Stimulated activated CD4-positive, alpha-beta T cell treated with anti-CD3 and anti-CD28 coated beads, Interleukin-12 subunit alpha, Interleukin-12 subunit beta, amount 100 ng/mL, for 24 hours (primary cell): ENCODE measurements around the gene PRSS48.
"Not testable (repeated sequence)": the region's sequence is repeated elsewhere in the genome, so short reads cannot be mapped to it uniquely, and the experiment has no call there.

Experiments used
- DNase-seq, 2 experiments: peaks; one replicate each; pipeline ENCODE4 v3.0.0-alpha.2; 2020; ENCODE audit warnings: low read depth in 2 of 2

The PRSS48 gene, protein sequence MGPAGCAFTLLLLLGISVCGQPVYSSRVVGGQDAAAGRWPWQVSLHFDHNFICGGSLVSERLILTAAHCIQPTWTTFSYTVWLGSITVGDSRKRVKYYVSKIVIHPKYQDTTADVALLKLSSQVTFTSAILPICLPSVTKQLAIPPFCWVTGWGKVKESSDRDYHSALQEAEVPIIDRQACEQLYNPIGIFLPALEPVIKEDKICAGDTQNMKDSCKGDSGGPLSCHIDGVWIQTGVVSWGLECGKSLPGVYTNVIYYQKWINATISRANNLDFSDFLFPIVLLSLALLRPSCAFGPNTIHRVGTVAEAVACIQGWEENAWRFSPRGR

DNA sequence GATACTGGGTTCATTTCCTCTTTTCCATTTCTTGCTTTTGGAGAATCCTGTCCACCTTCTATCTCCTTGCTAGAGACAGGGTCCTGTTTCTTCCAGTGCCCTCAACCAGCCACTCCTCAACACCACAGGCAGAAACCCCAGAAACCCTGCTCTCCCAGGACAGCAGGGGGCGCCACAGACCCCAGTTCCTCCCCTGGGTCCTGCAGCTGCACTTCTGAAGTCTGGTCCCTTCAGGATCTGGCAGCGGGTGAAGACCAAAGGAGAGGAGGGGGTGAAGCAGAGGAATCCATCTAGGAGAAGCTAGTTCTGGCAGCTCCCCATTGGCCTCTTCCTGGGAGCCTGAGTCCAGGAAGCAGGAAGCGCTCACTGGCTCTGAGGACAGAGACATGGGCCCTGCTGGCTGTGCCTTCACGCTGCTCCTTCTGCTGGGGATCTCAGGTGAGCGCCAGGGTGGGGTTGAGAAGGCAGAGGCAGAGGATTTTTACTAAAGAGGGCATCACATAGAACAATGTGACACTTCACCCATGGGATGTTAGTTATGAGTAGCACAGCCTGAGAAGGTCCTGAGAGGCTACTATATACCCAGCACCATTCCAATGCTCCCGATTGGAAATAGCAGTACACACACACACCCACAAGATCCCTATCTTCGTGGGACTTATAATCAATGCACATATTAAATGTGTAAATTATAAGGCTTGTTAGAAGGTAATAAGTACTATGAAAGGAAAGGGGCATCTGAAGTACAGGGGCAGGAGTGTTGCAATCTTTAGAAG is at the start of gene PRSS48:
Gene PRSS48, plus strand, starts transcription at position 375 of the 776 bp plus-strand sequence. Its CDS starts 12 bp downstream, at position 387.
- DNase-seq: peak; percentile 7 to 49

DNA sequence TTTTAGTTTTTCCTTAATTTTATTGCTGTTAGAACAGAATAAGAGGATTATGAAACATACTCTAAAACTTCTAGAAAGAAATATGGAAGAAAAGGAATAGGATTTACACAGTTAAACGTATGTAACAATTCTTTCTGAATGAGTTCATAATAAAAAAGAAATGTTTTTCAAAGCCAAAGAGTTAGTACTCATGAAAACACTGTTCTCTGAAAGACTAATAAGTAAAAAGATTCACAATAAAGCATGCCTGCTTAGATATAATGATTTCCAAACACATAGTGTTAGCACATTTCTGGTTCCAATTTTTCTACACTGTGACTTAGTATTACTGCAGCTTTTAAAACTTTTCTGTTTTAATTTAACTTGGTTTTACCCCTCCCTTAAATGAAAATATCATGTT is 49.8 kb upstream of the PRSS48 start:
- no peak for DNase-seq

DNA sequence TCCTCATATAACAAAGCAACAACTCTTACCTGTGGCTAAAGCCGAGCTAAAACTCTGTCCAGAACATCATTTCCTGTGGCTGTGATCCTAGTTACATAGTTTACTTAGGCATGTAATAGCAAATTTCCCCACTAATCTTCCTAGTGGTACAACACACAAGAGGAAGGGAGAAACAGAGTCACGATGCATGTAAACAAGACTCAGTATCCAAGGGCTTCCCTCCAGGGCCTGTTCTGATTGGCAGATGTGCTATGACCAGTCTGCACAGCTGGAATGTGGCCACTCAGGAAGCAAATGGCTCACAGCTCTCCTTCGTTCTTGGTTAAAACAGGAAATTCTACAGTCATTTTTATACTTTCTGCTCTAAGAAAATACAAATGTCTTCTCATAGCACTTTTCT is 49.2 kb upstream of the PRSS48 start:
- no peak for DNase-seq

DNA sequence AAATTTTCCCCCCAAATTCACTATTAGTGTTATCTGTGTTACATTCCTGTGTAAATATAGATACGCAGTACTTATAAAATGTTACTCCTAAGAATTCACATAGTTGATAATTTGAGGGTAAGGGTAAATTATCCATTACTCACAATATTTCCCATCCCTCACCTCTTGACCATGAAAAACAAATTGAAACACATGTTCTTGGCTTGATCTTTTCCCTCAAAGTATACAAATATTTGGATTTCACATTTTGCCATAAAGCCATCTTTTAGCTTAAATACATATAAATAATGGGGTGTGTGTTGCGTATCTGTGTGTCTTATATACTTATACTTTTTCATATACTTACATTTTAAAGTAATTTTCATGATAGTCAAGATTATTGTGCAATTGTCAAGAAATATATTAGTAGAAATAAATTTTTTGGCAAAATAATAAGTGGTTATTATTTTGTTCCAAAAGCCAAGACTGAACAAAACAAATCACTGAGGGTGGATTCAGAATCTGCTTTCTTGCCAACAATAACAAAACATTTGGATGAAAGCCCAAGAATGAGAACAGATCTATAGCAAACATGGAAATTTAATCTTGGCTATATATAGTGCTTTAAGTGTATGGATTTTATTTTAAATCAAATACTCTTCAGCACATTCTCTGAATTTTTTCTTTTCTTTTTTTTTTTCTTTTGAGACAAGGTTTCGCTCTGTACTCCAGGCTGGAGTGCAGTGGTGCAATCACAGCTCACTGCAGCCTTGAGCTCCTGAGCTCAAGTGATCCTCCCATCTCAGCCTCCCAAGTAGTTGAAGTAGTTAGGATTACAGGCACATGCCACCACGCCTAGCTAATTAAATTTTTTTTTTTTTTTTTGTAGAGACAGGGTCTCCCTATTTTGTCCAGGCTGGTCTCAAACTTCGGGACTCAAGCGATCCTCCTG is 48.5 kb upstream of the PRSS48 start:
- DNase-seq: no peak

DNA sequence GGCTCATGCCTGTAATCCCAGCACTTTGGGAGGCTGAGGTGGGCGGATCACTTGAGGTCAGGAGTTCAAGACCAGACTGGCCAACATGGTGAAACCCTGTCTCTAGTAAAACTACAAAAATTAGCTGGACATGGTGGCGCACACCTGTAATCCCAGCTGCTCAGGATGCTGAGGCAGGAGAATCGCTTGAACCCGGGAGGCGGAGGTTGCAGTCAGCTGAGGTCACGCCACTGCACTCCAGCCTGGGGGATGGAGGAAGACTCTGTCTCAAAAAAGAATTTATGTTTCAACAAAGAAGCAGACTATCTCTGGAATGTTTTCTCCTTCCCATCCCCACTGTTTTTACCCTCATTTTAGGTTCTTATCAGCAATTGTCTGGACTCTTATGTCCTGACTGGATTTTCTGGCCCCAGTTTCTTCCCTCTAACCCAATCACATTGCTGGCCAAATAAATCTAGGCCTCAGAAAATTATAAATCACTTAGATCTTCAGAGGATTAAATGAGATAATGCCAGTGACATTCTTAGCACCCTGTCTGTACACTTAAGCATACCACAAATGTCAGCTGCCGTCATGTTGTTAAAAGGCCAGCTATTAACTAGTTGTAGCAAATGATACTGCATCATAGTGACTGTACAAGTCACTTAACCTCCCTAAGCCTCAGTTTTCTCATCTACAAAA is 44.9 kb upstream of the PRSS48 start:
- DNase-seq: no peak

DNA sequence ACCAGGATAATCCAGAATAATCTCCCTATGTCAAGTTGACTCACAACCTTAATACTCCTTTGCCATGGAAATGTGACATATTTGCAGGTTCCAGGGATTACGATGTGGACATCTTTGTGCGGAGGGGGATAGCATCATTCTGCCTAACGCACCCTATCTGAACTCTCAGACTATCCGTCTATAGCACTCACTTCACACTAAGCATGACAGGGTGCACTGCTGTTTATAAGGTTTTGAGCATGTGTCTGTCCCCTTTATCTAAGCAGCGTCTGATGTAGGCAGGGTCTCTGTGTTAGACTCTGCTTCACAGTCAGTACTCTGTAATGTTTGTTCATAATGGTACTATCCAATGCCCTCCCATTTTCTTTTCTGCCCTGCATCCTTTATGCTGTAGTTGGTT is 43.4 kb upstream of the PRSS48 start:
- no peak for DNase-seq

DNA sequence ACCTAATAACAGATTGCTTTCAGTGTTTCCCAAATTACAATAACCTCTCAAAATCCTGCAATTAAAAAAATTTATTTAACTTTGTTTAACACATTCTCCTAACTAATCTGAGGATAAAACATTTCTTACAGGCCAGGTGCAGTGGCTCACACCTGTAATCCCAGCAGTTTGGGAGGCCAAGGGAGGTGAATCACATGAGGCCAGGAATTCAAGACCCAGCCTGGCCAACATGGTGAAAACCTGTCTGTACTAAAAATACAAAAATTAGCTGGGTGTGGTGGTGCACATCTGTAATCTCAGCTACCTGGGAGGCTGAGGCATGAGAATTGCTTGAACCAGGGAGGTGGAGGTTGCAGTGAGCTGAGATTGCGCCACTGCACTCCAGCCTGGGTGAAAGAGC is 41.6 kb upstream of the PRSS48 start:
- DNase-seq: not testable (repeated sequence)

DNA sequence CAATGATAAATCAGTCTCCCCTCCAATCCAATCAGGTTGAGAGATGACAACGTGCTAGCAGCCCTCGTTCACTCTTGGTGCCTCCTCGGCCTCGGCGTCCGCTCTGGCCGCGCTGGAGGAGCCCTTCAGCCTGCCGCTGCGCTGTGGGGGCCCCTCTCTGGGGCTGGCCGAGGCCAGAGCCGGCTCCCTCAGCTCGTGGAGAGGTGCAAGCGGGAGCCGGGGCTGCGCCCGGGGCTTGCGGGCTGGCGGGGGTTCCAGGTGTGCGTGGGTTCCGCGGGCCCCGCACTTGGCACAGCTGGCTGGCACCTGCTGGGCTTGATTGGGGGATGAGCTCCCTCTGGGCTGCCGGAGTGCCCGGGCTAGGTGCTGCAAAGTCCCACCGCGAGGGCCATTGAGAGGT is 40.9 kb upstream of the PRSS48 start:
- DNase-seq: no peak

DNA sequence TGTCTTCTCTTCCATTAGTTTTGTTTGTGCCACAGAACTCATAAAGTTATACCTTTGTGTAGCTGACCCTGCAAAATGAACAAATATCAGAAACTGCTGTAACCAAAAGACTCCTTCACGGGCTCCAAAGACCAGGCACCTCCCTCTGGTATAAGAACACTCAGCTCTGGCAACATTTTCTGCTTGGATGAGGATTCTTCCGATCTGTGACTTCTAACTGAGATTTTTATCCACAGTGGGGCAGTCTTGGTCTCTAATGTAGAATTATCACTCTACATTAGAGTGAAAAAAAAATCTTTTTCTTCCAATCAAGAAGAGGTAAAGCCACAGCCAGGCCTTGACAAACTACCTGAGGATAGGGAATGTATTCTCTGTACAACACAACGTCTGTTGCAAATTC is 38.5 kb upstream of the PRSS48 start:
- no peak for DNase-seq

DNA sequence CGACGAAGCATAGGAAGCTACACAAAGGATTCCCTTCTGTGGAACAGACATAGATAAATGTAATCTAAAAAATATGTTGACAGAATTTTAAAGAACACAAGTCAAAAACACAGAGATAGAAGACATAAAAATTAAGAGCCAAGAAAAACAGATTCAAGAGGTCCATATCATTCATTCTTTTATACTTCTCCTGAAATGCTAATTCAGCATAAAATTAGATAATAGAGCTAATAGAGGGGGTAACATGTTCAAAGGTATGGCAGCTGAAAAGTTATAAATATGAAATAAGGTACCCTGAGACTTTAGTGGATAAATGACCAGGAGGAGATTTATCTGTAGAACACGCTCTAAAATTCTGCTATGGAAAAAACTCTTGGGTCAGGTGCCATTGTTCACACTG is 37.4 kb upstream of the PRSS48 start:
- no peak for DNase-seq

DNA sequence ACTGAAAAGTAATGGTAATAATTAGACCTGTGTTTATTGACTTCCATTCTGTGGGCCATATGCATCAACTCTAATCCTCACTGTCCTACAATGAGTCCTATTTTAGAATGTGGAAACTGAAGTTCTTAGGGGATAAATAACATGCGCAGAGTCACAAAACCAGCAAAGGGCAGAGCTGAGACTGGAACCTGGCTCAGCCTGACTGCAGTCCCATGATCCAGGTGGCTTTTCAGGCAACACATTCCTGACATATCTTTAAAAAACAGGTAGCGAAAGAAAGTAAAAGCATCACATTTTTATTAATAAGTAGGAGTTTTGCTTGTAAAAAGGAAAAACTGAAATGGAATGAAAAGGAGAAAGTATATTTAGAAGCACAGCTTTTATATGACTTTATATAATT is 34.7 kb upstream of the PRSS48 start:
- DNase-seq: no peak

DNA sequence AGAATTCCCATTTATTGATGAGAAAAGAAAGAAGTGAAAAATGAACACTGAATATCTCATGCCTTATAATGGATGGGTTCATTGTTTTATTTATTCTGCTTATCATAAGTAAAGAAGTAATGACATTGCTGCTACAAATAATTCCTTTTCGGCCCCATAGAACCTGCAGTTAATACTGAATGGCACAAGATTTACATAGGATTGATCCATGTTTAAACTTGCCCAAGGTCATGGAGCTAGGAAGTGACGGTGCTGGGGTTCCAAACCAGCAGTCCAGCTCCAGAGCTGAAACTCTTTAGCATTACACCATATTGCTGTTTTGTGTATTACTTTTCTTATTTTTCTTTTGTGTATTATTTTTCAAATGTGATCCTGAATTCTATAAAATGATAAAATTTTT is 30.2 kb upstream of the PRSS48 start:
- DNase-seq: no peak

DNA sequence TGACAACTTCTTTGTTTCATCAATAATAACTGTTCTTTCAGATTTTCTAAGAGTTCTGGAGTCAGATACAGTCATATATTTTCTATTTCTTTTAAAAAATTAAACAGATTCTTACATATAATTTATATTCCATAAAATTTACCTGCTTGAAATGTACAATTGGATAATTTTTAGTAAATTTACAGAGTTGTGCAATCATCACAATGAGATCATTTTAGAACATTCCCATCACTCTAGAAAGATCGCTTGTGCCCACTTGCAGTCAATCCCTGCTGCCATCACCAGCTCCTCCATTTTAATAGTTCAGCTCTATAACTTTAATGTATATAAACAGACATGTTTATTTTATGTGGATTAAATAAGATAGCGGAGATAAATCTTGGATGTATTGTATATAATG is 29.6 kb upstream of the PRSS48 start:
- DNase-seq: no peak

DNA sequence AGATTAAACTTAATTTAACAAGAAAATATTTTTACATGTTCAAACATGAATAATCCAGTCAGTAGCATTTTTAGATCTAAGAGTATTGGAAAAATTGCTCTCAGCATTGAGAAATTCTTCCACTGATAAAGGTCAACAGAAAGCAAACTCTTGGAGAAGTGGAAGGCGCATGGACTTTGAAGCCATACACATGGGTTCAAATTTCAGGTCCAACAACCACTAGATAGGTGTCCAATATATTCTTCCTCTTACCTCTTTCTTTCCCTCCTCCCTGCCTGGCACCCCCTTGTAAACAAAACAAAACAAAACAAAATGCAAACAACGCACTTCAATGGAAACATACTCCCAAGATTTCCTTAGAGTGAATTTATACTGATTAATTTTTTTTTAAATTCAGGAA is 28.4 kb upstream of the PRSS48 start:
- no peak for DNase-seq

DNA sequence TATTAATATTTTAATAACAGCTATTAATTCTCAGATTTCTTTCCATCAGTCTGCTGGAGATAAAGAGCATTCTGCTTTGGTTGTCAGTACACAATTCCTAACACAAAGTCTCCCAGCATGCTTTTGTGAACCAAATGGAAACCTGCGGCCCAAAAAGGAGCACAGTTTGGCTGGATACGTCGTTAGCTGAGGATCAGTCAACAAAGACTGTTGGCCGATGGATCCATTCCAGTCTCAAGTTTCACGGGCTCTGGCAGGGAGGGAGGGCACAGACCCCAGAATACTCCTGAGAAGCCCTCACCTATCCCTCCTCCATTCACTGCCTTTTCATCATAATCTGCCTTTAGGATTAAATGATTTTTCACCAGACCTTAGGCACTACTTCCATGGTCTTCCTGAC is 26.3 kb upstream of the PRSS48 start:
- DNase-seq: no peak

DNA sequence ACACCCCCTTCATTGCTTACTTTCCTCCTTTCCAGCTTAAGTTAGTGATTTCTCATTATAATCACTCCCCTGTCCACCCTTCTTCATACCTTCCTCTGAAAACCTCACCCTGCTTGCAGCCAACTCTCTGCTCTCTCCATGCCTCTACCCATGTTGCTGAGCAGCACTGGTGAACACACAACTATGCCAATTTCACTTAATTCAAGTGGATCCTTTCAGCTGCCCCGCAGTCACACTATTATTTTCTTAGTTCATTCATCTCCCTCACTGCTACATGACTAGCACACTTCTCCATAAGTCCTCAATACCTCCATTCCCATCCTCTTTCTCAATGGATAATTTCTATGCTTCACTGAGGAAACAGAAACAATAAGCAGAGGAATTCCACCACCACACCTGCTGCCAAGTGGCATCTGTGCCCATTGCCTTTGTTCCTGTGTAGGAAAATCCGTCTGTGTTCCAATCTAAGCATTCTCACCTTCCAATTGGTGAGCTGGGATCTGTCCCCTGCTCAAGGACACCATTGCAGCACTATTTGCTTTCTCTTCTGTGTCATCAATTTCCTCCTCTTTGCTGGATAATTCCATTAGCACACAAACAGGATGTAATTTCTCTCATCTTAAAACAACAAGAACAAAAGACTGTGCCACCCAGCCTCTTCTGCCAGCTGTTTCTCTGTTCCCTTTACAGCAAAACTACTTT is 25.2 kb upstream of the PRSS48 start:
- no peak for DNase-seq

DNA sequence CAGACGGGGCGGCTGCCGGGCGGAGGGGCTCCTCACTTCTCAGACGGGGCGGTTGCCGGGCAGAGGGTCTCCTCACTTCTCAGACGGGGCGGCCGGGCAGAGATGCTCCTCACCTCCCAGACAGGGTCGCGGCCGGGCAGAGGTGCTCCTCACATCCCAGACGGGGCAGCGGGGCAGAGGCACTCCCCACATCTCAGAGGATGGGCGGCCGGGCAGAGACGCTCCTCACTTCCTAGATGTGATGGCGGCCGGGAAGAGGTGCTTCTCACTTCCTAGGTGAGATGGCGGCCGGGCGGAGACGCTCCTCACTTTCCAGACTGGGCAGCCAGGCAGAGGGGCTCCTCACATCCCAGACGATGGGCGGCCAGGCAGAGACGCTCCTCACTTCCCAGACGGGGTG is 21.7 kb upstream of the PRSS48 start:
- DNase-seq: not testable (repeated sequence)

DNA sequence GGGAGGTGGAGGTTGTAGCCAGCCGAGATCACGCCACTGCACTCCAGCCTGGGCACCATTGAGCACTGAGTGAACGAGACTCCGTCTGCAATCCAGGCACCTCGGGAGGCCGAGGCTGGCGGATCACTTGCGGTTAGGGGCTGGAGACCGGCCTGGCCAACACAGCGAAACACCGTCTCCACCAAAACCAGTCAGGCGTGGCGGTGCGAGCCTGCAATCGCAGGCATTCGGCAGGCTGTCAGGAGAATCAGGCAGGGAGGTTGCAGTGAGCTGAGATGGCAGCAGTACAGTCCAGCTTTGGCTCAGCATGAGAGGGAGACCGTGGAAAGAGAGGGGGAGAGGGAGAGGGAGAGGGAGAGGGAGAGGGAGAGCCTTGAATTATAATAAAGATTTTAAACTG is 21.3 kb upstream of the PRSS48 start:
- not testable (repeated sequence) for DNase-seq

DNA sequence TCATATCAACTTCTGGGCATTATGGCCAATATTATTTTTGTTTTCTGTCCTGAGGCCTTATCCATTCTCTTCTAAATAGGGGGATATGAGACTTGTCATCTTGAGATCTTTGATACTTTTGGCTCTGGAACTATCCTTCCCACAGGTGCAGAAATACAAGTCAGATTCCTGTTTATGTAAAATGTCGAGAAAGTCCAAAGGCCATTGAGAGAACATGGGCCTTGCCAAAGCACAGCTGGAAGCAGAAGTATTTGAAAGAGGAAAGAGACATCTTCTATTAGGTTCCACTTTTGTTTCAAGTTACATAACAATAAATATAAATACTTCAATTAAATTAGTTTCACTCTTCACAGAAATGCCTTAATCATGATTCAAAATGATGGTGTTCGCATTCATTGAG is 20.8 kb upstream of the PRSS48 start:
- no peak for DNase-seq

DNA sequence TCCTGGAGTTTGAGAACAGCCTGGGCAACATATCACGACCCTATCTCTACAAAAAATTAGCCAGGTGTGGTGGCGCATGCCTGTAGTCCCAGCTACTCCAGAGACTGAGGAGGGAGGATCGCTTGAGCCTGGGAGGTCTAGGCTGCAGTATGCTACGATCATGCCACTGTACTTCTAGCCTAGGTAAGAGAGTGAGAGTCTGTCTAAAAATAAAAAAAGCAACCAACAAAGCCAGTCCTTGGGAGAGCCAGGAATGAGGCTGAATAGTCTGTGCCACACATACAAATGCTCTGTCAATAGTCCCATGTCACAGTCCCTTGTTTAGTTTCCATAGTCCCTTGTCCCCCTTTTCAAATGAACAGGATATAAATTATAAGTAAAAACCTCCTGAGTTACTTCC is 19.3 kb upstream of the PRSS48 start:
- DNase-seq: no peak

DNA sequence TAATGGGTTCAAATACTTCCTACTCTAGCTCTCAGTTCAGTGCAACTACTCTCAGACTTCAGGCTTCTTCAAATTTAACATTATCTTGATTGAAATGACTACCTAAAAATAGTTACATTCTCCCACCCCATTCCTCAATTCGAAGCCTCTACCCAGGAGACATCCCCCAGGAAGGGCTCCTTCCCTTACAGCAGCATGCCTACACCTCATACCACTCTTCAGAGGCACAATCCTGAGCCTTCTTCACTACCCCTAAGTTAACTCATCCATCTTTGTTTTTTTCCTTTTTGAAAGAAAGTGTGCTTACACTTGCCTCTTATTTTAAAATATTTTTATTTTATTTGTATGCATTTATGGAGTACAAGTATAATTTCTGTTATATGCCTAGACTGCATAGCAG is 17.2 kb upstream of the PRSS48 start:
- no peak for DNase-seq
